Loucy (cell line): ENCODE measurements around the gene PCDHGA1.
"Not testable (repeated sequence)": the region's sequence is repeated elsewhere in the genome, so short reads cannot be mapped to it uniquely, and the experiment has no call there.

Experiments used
- H2AFZ ChIP-seq: fragments of 200-600 bp; sonication (generic); 2 replicates; pipeline ENCODE4 v1.6.0; 2016; ENCODE audit warnings: antibody characterized with exemption, mild to moderate bottlenecking, low read length, moderate library complexity
- H3F3A ChIP-seq: fragments of 200-600 bp; 2 replicates; pipeline ENCODE4 v1.6.0; 2016; ENCODE audit warnings: antibody characterized with exemption, low read depth, mild to moderate bottlenecking
- H3K27me3 ChIP-seq: fragments of 200-600 bp; sonication (generic); 2 replicates; pipeline ENCODE4 v1.6.1; 2014; ENCODE audit warnings: low read length, mild to moderate bottlenecking; ENCODE audit not compliant: insufficient read depth, poor library complexity, severe bottlenecking
- H3K36me3 ChIP-seq: fragments of 200-600 bp; sonication (generic); 2 replicates; pipeline ENCODE4 v1.6.1; 2016; ENCODE audit warnings: low read length; ENCODE audit not compliant: insufficient read depth
- H3K4me1 ChIP-seq: fragments of 200-600 bp; sonication (generic); 2 replicates; pipeline ENCODE4 v1.5.1; 2014; ENCODE audit warnings: low read length, mild to moderate bottlenecking; ENCODE audit not compliant: insufficient read depth, poor library complexity, severe bottlenecking
- H3K4me2 ChIP-seq: fragments of 200-600 bp; sonication (generic); 2 replicates; pipeline ENCODE4 v1.6.0; 2014; ENCODE audit warnings: antibody characterized with exemption, low read length, low read depth, mild to moderate bottlenecking; ENCODE audit not compliant: poor library complexity, severe bottlenecking
- H3K4me3 ChIP-seq: fragments of 200-600 bp; sonication (generic); 2 replicates; pipeline ENCODE4 v1.5.1; 2014; ENCODE audit warnings: low read length, mild to moderate bottlenecking, mixed read lengths; ENCODE audit not compliant: poor library complexity, severe bottlenecking
- H3K79me2 ChIP-seq: fragments of 200-600 bp; sonication (generic); 2 replicates; pipeline ENCODE4 v1.6.1; 2014; ENCODE audit warnings: low read length; ENCODE audit not compliant: insufficient read depth
- H3K9ac ChIP-seq: fragments of 200-600 bp; sonication (generic); 2 replicates; pipeline ENCODE4 v1.6.0; 2014; ENCODE audit warnings: mild to moderate bottlenecking, low read depth, low read length, moderate library complexity; ENCODE audit not compliant: poor library complexity, severe bottlenecking
- H3K9me2 ChIP-seq: fragments of 200-600 bp; sonication (generic); replicated peaks from 2 replicates; pipeline ENCODE4 v1.6.1; 2016; ENCODE audit warnings: low read depth, low read length, mixed read lengths
- H3K9me3 ChIP-seq: fragments of 200-600 bp; sonication (generic); 2 replicates; pipeline ENCODE4 v1.6.1; 2014; ENCODE audit warnings: mild to moderate bottlenecking, antibody characterized with exemption, low read length, low read depth; ENCODE audit not compliant: insufficient read depth
- H4K20me1 ChIP-seq: fragments of 200-600 bp; sonication (generic); 2 replicates; pipeline ENCODE4 v1.6.0; 2014; ENCODE audit warnings: antibody characterized with exemption, low read length, mild to moderate bottlenecking; ENCODE audit not compliant: insufficient read depth, poor library complexity, severe bottlenecking
- EZH2phosphoT487 ChIP-seq: fragments of 200-600 bp; IDR thresholded peaks from 2 replicates; pipeline ENCODE4 v1.6.1; 2018; ENCODE audit warnings: antibody characterized with exemption, mild to moderate bottlenecking, moderate library complexity, borderline replicate concordance
- TF ChIP-seq, protein P1 (sequence below): fragments of 200-600 bp; sonication (generic); conservative IDR thresholded peaks from 2 replicates; pipeline ENCODE4 v1.5.1; 2014; ENCODE audit warnings: mild to moderate bottlenecking, antibody characterized with exemption, low read length

The PCDHGA1 gene

DNA sequence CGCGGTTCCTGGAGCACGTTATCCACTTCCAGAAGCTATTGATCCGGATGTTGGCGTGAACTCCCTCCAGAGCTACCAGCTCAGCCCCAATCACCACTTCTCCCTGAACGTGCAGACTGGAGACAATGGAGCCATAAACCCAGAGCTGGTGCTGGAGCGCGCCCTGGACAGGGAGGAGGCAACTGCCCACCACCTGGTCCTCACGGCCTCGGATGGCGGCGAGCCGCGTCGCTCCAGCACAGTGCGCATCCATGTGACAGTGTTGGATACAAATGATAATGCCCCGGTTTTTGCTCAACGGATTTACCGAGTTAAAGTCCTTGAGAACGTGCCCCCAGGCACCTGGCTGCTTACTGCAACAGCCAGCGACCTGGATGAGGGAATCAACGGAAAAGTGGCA, 73.1 kb downstream of the PCDHGA1 start:
- Histone ChIP-seq H4K20me1 (no peaks in the 10 kb centered on the region), H3K4me3 (no peak overlapping the region), H3K4me1 (no peaks in the 10 kb centered on the region), H3K79me2 (no peaks in the 10 kb centered on the region), H2AFZ (no peak overlapping the region), H3K9me3 (no peaks in the 10 kb centered on the region), H3K4me2 (no peak overlapping the region), H3F3A (no peaks in the 10 kb centered on the region), H3K9me2 (no peaks in the 10 kb centered on the region), H3K27me3 (no peaks in the 10 kb centered on the region), H3K9ac (no peak overlapping the region), H3K36me3 (no peaks in the 10 kb centered on the region)
- TF ChIP-seq EZH2phosphoT487 = no peak
- TF ChIP-seq, protein P1, sequence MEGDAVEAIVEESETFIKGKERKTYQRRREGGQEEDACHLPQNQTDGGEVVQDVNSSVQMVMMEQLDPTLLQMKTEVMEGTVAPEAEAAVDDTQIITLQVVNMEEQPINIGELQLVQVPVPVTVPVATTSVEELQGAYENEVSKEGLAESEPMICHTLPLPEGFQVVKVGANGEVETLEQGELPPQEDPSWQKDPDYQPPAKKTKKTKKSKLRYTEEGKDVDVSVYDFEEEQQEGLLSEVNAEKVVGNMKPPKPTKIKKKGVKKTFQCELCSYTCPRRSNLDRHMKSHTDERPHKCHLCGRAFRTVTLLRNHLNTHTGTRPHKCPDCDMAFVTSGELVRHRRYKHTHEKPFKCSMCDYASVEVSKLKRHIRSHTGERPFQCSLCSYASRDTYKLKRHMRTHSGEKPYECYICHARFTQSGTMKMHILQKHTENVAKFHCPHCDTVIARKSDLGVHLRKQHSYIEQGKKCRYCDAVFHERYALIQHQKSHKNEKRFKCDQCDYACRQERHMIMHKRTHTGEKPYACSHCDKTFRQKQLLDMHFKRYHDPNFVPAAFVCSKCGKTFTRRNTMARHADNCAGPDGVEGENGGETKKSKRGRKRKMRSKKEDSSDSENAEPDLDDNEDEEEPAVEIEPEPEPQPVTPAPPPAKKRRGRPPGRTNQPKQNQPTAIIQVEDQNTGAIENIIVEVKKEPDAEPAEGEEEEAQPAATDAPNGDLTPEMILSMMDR = no peak

DNA sequence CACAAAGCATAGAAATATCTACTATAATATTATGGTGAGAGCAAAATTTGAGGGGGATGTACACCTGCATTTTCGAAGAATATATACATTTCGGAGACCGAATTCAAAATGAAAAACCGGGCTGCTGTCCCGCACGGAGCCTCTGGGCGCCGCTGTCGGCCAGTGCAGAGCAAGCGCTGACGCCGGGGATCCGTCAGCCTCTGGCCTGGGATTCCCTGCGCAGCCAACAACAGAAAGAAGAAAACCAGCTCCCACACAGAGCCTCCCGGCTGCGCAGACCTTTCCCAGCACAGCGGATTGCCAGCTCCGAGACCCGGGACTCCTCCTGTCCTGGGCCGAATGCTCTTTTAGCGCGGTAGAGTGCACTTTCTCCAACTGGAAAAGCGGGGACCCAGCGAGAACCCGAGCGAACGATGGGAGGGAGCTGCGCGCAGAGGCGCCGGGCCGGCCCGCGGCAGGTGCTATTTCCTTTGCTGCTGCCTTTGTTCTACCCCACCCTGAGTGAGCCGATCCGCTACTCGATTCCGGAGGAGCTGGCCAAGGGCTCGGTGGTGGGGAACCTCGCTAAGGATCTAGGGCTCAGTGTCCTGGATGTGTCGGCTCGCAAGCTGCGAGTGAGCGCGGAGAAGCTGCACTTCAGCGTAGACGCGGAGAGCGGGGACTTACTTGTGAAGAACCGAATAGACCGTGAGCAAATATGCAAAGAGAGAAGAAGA, 77.6 kb downstream of the PCDHGA1 start, which contains the start of gene PCDHGB6:
Gene PCDHGB6, plus strand, starts transcription at position 232 of the 716 bp plus-strand sequence. Its CDS starts 182 bp downstream, at position 414.
- H3K79me2 ChIP-seq, H3K4me2 ChIP-seq, H3K36me3 ChIP-seq, H3F3A ChIP-seq, H4K20me1 ChIP-seq, H3K9ac ChIP-seq, H3K4me1 ChIP-seq, H3K9me3 ChIP-seq, H2AFZ ChIP-seq, H3K4me3 ChIP-seq, H3K9me2 ChIP-seq, H3K27me3 ChIP-seq: not testable (repeated sequence)

DNA sequence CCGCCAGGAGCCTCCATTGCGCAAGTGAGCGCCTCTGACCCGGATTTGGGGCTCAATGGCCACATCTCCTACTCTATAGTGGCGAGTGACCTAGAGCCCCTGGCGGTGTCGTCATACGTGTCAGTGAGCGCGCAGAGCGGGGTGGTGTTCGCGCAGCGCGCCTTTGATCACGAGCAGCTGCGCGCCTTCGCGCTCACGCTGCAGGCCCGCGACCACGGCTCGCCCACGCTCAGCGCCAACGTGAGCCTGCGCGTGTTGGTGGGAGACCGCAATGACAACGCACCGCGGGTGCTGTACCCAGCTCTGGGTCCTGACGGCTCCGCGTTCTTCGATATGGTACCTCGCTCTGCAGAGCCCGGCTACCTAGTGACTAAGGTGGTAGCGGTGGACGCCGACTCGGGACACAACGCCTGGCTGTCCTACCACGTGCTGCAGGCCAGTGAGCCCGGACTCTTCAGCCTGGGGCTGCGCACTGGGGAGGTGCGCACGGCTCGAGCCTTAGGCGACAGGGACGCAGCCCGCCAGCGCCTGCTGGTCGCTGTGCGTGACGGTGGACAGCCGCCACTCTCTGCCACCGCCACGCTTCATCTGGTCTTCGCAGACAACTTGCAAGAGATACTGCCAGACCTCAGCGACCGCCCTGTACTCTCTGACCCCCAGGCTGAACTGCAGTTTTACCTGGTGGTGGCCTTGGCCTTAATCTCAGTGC, 79.4 kb downstream of the PCDHGA1 start:
- no peak overlapping the region for H2AFZ ChIP-seq
- no peak for TF ChIP-seq EZH2phosphoT487
- TF ChIP-seq, protein P1 = no peak
- no peak overlapping the region for H3K4me2 ChIP-seq
- no peak overlapping the region for H3K9ac ChIP-seq
- no peaks in the 10 kb centered on the region for H3K4me1 ChIP-seq
- no peaks in the 10 kb centered on the region for H3K36me3 ChIP-seq
- H3K79me2 ChIP-seq = no peaks in the 10 kb centered on the region
- H4K20me1 ChIP-seq = no peaks in the 10 kb centered on the region
- no peaks in the 10 kb centered on the region for H3K9me3 ChIP-seq
- H3F3A ChIP-seq = no peaks in the 10 kb centered on the region
- H3K4me3 ChIP-seq = no peak overlapping the region
- no peaks in the 10 kb centered on the region for H3K9me2 ChIP-seq
- no peaks in the 10 kb centered on the region for H3K27me3 ChIP-seq
